A549 (cell line): ENCODE data around the gene FKBP1A.

Source experiments
- POLR2A ChIP-seq: IDR thresholded peaks from 2 replicates; pipeline ENCODE4 v1.6.1; 2012; ENCODE audit warnings: mild to moderate bottlenecking, low read length
- ZFP36 ChIP-seq: fragments of 450-650 bp; IDR thresholded peaks from 2 replicates; pipeline ENCODE4 v1.6.1; 2014; ENCODE audit warnings: borderline replicate concordance; ENCODE audit not compliant: partially characterized antibody
- TF ChIP-seq, protein P1 (sequence below): fragments of >200 bp; sonication (Bioruptor Twin); formaldehyde crosslinking; IDR thresholded peaks from 3 replicates; pipeline ENCODE4 v1.5.1; 2016

DNA sequence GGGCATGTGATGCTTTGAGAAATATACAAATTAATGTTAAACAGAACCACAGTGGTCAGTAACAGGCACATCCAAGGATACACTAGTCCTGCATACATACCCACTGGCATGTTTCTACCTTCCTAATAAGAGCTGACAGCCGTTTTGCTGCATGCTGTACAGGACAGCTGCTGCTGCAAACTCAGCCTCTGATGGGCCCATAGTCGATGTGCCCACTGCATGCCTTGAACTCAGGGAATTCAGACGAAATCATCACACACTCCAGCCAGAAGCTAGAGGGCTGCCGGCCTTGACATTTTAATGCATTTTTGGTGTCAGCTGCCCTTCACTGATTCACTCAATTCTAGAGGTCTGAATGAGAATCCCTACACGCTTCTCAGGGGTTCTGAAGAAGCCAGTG, 29.3 kb downstream of the FKBP1A start:
- no peak for TF ChIP-seq POLR2A
- TF ChIP-seq ZFP36, result no peak
- TF ChIP-seq, protein P1, sequence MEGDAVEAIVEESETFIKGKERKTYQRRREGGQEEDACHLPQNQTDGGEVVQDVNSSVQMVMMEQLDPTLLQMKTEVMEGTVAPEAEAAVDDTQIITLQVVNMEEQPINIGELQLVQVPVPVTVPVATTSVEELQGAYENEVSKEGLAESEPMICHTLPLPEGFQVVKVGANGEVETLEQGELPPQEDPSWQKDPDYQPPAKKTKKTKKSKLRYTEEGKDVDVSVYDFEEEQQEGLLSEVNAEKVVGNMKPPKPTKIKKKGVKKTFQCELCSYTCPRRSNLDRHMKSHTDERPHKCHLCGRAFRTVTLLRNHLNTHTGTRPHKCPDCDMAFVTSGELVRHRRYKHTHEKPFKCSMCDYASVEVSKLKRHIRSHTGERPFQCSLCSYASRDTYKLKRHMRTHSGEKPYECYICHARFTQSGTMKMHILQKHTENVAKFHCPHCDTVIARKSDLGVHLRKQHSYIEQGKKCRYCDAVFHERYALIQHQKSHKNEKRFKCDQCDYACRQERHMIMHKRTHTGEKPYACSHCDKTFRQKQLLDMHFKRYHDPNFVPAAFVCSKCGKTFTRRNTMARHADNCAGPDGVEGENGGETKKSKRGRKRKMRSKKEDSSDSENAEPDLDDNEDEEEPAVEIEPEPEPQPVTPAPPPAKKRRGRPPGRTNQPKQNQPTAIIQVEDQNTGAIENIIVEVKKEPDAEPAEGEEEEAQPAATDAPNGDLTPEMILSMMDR, result no peak
